ENCODE measurements around the gene ANKFN1.

DNA sequence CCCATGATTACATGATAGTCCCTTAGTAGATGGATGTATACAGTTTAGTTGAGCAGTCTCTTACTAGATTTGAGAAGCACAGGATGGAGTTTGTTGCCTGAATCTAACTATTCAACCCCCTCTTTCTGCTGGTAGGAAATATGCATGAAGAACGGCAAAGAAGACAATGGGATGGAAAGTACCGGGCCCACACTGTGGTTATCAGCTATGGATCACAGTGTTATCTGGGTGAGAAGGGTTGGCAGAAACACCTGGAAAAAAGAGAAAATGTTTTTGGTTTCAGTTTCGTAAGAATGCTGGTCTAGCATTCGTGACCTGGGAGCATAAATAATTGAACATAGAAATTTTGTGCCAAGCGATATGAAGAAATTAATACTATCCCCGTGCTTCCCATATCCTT, 53.1 kb downstream of the ANKFN1 start:
- TF ChIP-seq POLR2A (IDR thresholded peaks at IDR 0.05) (no peak), CTCF (IDR thresholded peaks at IDR 0.05) (no peak)
